Fibroblast of pulmonary artery (primary cell): ENCODE data around the gene SETD3.

Source experiments
- DNase-seq: peaks from one replicate; pipeline ENCODE4 v3.0.0-alpha.2; 2010; ENCODE audit warnings: low read depth
- H3K4me3 ChIP-seq: replicated peaks from 2 replicates; pipeline ENCODE4 v1.5.1; 2011; ENCODE audit warnings: low read depth, mild to moderate bottlenecking, control low read depth, low read length, moderate library complexity
- CTCF ChIP-seq: IDR thresholded peaks from 2 replicates; pipeline ENCODE4 v1.5.1; 2011; ENCODE audit warnings: mild to moderate bottlenecking, control low read depth, low read length, inconsistent platforms; ENCODE audit errors: missing control alignments

SETD3 gene

GRCh38 chr14:99479906-99480869 lies at the start of gene SETD3:
Gene SETD3 (minus strand): TSS chr14:99480859. CDS start chr14:99465805, 15,054 bp downstream.
- DNase-seq = peak; percentile 66
- H3K4me3 ChIP-seq = peak within 1 kb of the TSS; percentile 99
- TF ChIP-seq CTCF = peak; percentile 15

- no peak overlapping the region for H3K4me3 ChIP-seq
- no peak for TF ChIP-seq CTCF
- DNase-seq = peak; percentile 24
Measured at GRCh38 chr14:99529899-99530298, 49.2 kb upstream of the SETD3 start.

GRCh38 chr14:99527427-99528076 lies 46.9 kb upstream of the SETD3 start:
- H3K4me3 ChIP-seq = no peak overlapping the region
- no peak for TF ChIP-seq CTCF
- no peak for DNase-seq

- no peak overlapping the region for H3K4me3 ChIP-seq
- TF ChIP-seq CTCF = no peak
- DNase-seq = no peak
Measured at GRCh38 chr14:99527026-99527425, 46.4 kb upstream of the SETD3 start.

- no peak for TF ChIP-seq CTCF
- no peak overlapping the region for H3K4me3 ChIP-seq
- DNase-seq = no peak
Measured at GRCh38 chr14:99525699-99526080, 45.0 kb upstream of the SETD3 start.

GRCh38 chr14:99524804-99525698 lies 44.4 kb upstream of the SETD3 start:
- no peak overlapping the region for H3K4me3 ChIP-seq
- peak; percentile 45 for TF ChIP-seq CTCF
- peak; percentile 56 for DNase-seq
